ENCODE measurements around the gene SRPX.

The SRPX gene

GRCh38 chrX:38206542-38206941 lies 14.1 kb downstream of the SRPX start:
- Histone ChIP-seq H3K4ac (ENCODE audit: low read length) (no peak overlapping the region), H2BK5ac (ENCODE audit: low read length) (no peak overlapping the region), H3K9me3 (replicated peaks in 1 of 2; ENCODE audit: control insufficient read depth in 2 of 2, insufficient read depth in 1 of 2, low read depth in 1 of 2, low read length in 2 of 2) (no peaks in the 10 kb centered on the region), H2BK120ac (ENCODE audit: low read depth, low read length) (no peak overlapping the region), H3K4me2 (ENCODE audit: insufficient read depth, low read length, poor library complexity, severe bottlenecking) (no peak overlapping the region), H3K18ac (ENCODE audit: low read length) (no peak overlapping the region), H2AFZ (ENCODE audit: low read length) (no peak overlapping the region), H3K27me3 (ENCODE audit: control insufficient read depth in 3 of 3, insufficient read depth in 3 of 3, low read depth in 1 of 3, low read length in 3 of 3) (peaks cover 0 to 9% (median 0%) of the 10 kb centered on the region in 3 experiments), H3K36me3 (replicated peaks in 1 of 2; ENCODE audit: control insufficient read depth in 2 of 2, insufficient read depth in 2 of 2, low read length in 2 of 2) (no peaks in the 10 kb centered on the region), H3K79me1 (ENCODE audit: low read depth, low read length) (no peaks in the 10 kb centered on the region), H3K27ac (replicated peaks; ENCODE audit: low read length) (no peak overlapping the region), H2AK5ac (ENCODE audit: low read depth, low read length) (no peak overlapping the region), H3K4me3 (ENCODE audit: low read length in 2 of 2) (no peak overlapping the region), H3K14ac (ENCODE audit: low read length) (no peak overlapping the region), H4K91ac (ENCODE audit: low read depth, low read length, poor library complexity) (no peak overlapping the region), H3K9ac (ENCODE audit: low read depth, low read length, poor library complexity) (no peak overlapping the region), H3K23ac (ENCODE audit: low read depth, low read length, poor library complexity) (no peak overlapping the region), H2BK15ac (ENCODE audit: low read length) (no peak overlapping the region), H4K8ac (ENCODE audit: low read depth, low read length) (no peak overlapping the region), H3K4me1 (ENCODE audit: control insufficient read depth in 2 of 2, insufficient read depth in 1 of 2, low read depth in 1 of 2, low read length in 2 of 2) (no peaks in the 10 kb centered on the region), H2BK12ac (ENCODE audit: low read length) (no peak overlapping the region)
- no peak for DNase-seq (ENCODE audit: low spot score)
- WGBS, 2 donors (ENCODE audit: extremely low coverage in 2 of 2, insufficient read length in 2 of 2, insufficient replicate concordance in 1 of 2), result no CpG with 5 or more reads among the region's 3 CpGs

GRCh38 chrX:38206036-38206435 lies 14.6 kb downstream of the SRPX start:
- Histone ChIP-seq H3K36me3 (replicated peaks in 1 of 2; ENCODE audit: control insufficient read depth in 2 of 2, insufficient read depth in 2 of 2, low read length in 2 of 2) (no peaks in the 10 kb centered on the region), H3K23ac (ENCODE audit: low read depth, low read length, poor library complexity) (no peak overlapping the region), H3K4ac (ENCODE audit: low read length) (no peak overlapping the region), H3K9me3 (replicated peaks in 1 of 2; ENCODE audit: control insufficient read depth in 2 of 2, insufficient read depth in 1 of 2, low read depth in 1 of 2, low read length in 2 of 2) (no peaks in the 10 kb centered on the region), H3K4me1 (ENCODE audit: control insufficient read depth in 2 of 2, insufficient read depth in 1 of 2, low read depth in 1 of 2, low read length in 2 of 2) (no peaks in the 10 kb centered on the region), H2AFZ (ENCODE audit: low read length) (no peak overlapping the region), H4K91ac (ENCODE audit: low read depth, low read length, poor library complexity) (no peak overlapping the region), H3K4me3 (ENCODE audit: low read length in 2 of 2) (no peak overlapping the region), H3K79me1 (ENCODE audit: low read depth, low read length) (no peaks in the 10 kb centered on the region), H3K18ac (ENCODE audit: low read length) (no peak overlapping the region), H4K8ac (ENCODE audit: low read depth, low read length) (no peak overlapping the region), H2BK5ac (ENCODE audit: low read length) (no peak overlapping the region), H2BK120ac (ENCODE audit: low read depth, low read length) (no peak overlapping the region), H2BK15ac (ENCODE audit: low read length) (no peak overlapping the region), H3K4me2 (ENCODE audit: insufficient read depth, low read length, poor library complexity, severe bottlenecking) (no peak overlapping the region), H2BK12ac (ENCODE audit: low read length) (no peak overlapping the region), H3K9ac (ENCODE audit: low read depth, low read length, poor library complexity) (no peak overlapping the region), H3K27me3 (ENCODE audit: control insufficient read depth in 3 of 3, insufficient read depth in 3 of 3, low read depth in 1 of 3, low read length in 3 of 3) (peaks cover 0 to 9% (median 0%) of the 10 kb centered on the region in 3 experiments), H2AK5ac (ENCODE audit: low read depth, low read length) (no peak overlapping the region), H3K14ac (ENCODE audit: low read length) (no peak overlapping the region), H3K27ac (replicated peaks; ENCODE audit: low read length) (no peak overlapping the region)
- no CpG with 5 or more reads among the region's 5 CpGs for WGBS, 2 donors (ENCODE audit: extremely low coverage in 2 of 2, insufficient read length in 2 of 2, insufficient replicate concordance in 1 of 2)
- DNase-seq (ENCODE audit: low spot score), result no peak

GRCh38 chrX:38205039-38205438 lies 15.6 kb downstream of the SRPX start:
- no peak overlapping the region for H3K23ac ChIP-seq (ENCODE audit: low read depth, low read length, poor library complexity)
- no peaks in the 10 kb centered on the region for H3K4me1 ChIP-seq (ENCODE audit: control insufficient read depth in 2 of 2, insufficient read depth in 1 of 2, low read depth in 1 of 2, low read length in 2 of 2)
- H3K4me2 ChIP-seq (ENCODE audit: insufficient read depth, low read length, poor library complexity, severe bottlenecking), result no peak overlapping the region
- no CpG with 5 or more reads among the region's 3 CpGs for WGBS, 2 donors (ENCODE audit: extremely low coverage in 2 of 2, insufficient read length in 2 of 2, insufficient replicate concordance in 1 of 2)
- H3K4me3 ChIP-seq (ENCODE audit: low read length in 2 of 2), result no peak overlapping the region
- H4K91ac ChIP-seq (ENCODE audit: low read depth, low read length, poor library complexity), result no peak overlapping the region
- H3K14ac ChIP-seq (ENCODE audit: low read length), result no peak overlapping the region
- no peak overlapping the region for H3K18ac ChIP-seq (ENCODE audit: low read length)
- H3K79me1 ChIP-seq (ENCODE audit: low read depth, low read length), result no peaks in the 10 kb centered on the region
- H3K9ac ChIP-seq (ENCODE audit: low read depth, low read length, poor library complexity), result no peak overlapping the region
- H2AK5ac ChIP-seq (ENCODE audit: low read depth, low read length), result no peak overlapping the region
- no peak overlapping the region for H3K4ac ChIP-seq (ENCODE audit: low read length)
- H2BK120ac ChIP-seq (ENCODE audit: low read depth, low read length), result no peak overlapping the region
- no peaks in the 10 kb centered on the region for H3K9me3 ChIP-seq (replicated peaks in 1 of 2; ENCODE audit: control insufficient read depth in 2 of 2, insufficient read depth in 1 of 2, low read depth in 1 of 2, low read length in 2 of 2)
- H3K27me3 ChIP-seq (ENCODE audit: control insufficient read depth in 3 of 3, insufficient read depth in 3 of 3, low read depth in 1 of 3, low read length in 3 of 3), result peaks cover 0 to 9% (median 0%) of the 10 kb centered on the region in 3 experiments
- H2BK5ac ChIP-seq (ENCODE audit: low read length), result no peak overlapping the region
- H3K36me3 ChIP-seq (replicated peaks in 1 of 2; ENCODE audit: control insufficient read depth in 2 of 2, insufficient read depth in 2 of 2, low read length in 2 of 2), result no peaks in the 10 kb centered on the region
- no peak overlapping the region for H2BK15ac ChIP-seq (ENCODE audit: low read length)
- no peak overlapping the region for H2AFZ ChIP-seq (ENCODE audit: low read length)
- H2BK12ac ChIP-seq (ENCODE audit: low read length), result no peak overlapping the region
- H3K27ac ChIP-seq (replicated peaks; ENCODE audit: low read length), result no peak overlapping the region
- DNase-seq (ENCODE audit: low spot score), result no peak
- H4K8ac ChIP-seq (ENCODE audit: low read depth, low read length), result no peak overlapping the region

- Histone ChIP-seq H3K4ac (ENCODE audit: low read length) (no peak overlapping the region), H3K23ac (ENCODE audit: low read depth, low read length, poor library complexity) (no peak overlapping the region), H4K8ac (ENCODE audit: low read depth, low read length) (no peak overlapping the region), H2BK12ac (ENCODE audit: low read length) (no peak overlapping the region), H3K9me3 (replicated peaks in 1 of 2; ENCODE audit: control insufficient read depth in 2 of 2, insufficient read depth in 1 of 2, low read depth in 1 of 2, low read length in 2 of 2) (no peaks in the 10 kb centered on the region), H3K27ac (replicated peaks; ENCODE audit: low read length) (no peak overlapping the region), H2AK5ac (ENCODE audit: low read depth, low read length) (no peak overlapping the region), H3K36me3 (replicated peaks in 1 of 2; ENCODE audit: control insufficient read depth in 2 of 2, insufficient read depth in 2 of 2, low read length in 2 of 2) (no peaks in the 10 kb centered on the region), H2BK120ac (ENCODE audit: low read depth, low read length) (no peak overlapping the region), H3K27me3 (ENCODE audit: control insufficient read depth in 3 of 3, insufficient read depth in 3 of 3, low read depth in 1 of 3, low read length in 3 of 3) (peaks cover 0 to 3% (median 0%) of the 10 kb centered on the region in 3 experiments), H4K91ac (ENCODE audit: low read depth, low read length, poor library complexity) (no peak overlapping the region), H2BK5ac (ENCODE audit: low read length) (no peak overlapping the region), H3K14ac (ENCODE audit: low read length) (no peak overlapping the region), H2BK15ac (ENCODE audit: low read length) (no peak overlapping the region), H3K4me1 (ENCODE audit: control insufficient read depth in 2 of 2, insufficient read depth in 1 of 2, low read depth in 1 of 2, low read length in 2 of 2) (no peaks in the 10 kb centered on the region), H3K4me2 (ENCODE audit: insufficient read depth, low read length, poor library complexity, severe bottlenecking) (no peak overlapping the region), H3K4me3 (ENCODE audit: low read length in 2 of 2) (no peak overlapping the region), H3K18ac (ENCODE audit: low read length) (no peak overlapping the region), H3K9ac (ENCODE audit: low read depth, low read length, poor library complexity) (no peak overlapping the region), H2AFZ (ENCODE audit: low read length) (no peak overlapping the region), H3K79me1 (ENCODE audit: low read depth, low read length) (no peaks in the 10 kb centered on the region)
- no CpG with 5 or more reads among the region's 5 CpGs for WGBS, 2 donors (ENCODE audit: extremely low coverage in 2 of 2, insufficient read length in 2 of 2, insufficient replicate concordance in 1 of 2)
- DNase-seq (ENCODE audit: low spot score), result no peak
These were observed 28.5 kb downstream of the SRPX start for GRCh38 chrX:38192007-38192810.
